Psoas muscle (tissue), 8 donors: ENCODE results near the gene LPIN1. TPM values are rescaled to one million over a fixed set of nuclear protein-coding genes. Genes with fewer than 3 reads are reported as not detected.

ENCODE experiments used
- ATAC-seq, 4 donors: fragments of 200-7000 bp; cut with Tn5 transposase; one replicate each; pipeline ENCODE4 v1.9.1; 2020; ENCODE audit warnings: moderate library complexity in 3 of 4, mild to moderate bottlenecking in 2 of 4
- DNase-seq, 2 donors: peaks; one replicate each; pipeline ENCODE4 v3.0.0-alpha.2; 2020
- H3K27ac ChIP-seq: fragments of 200-600 bp; one replicate; pipeline ENCODE4 v1.8.0; 2022
- H3K27me3 ChIP-seq, 3 donors: fragments of 200-600 bp in 1 of 3; one replicate each; pipeline versions ENCODE4 v1.6.1 to v1.8.0; 2013 to 2022; ENCODE audit warnings: low read length in 2 of 3, mild to moderate bottlenecking in 2 of 3, moderate library complexity in 1 of 3; ENCODE audit not compliant: insufficient read depth in 3 of 3
- H3K36me3 ChIP-seq, 2 donors: fragments of 200-600 bp in 1 of 2; one replicate each; pipeline versions ENCODE4 v1.6.1 to v1.8.0; 2013 to 2022; ENCODE audit warnings: low read depth in 1 of 2, mild to moderate bottlenecking in 1 of 2, moderate library complexity in 1 of 2; ENCODE audit not compliant: insufficient read depth in 1 of 2
- H3K4me1 ChIP-seq: fragments of 200-600 bp; one replicate; pipeline ENCODE4 v1.8.0; 2022
- H3K4me3 ChIP-seq: fragments of 200-600 bp; one replicate; pipeline ENCODE4 v1.8.0; 2022; ENCODE audit warnings: mild to moderate bottlenecking
- H3K9me3 ChIP-seq: fragments of 200-600 bp; one replicate; pipeline ENCODE4 v1.8.0; 2022
- CTCF ChIP-seq: fragments of 200-600 bp; IDR thresholded peaks from one replicate; pipeline ENCODE4 v1.8.0; 2022; ENCODE audit warnings: antibody characterized with exemption
- WGBS, 3 donors: extraction: QIAGEN DNeasy Blood & Tissue Kit; methylation state at CpG; one replicate each; pipeline versions ENCODE4 v1.1.6 to v1.1.7; 2013; 5-methylcytosine and 5-hydroxymethylcytosine counted together
- intact Hi-C, 2 donors: fragments of 100-400 bp; cut with DNase I; formaldehyde crosslinking; loops; one replicate each; pipeline versions ENCODE4 v1.11.0 to v1.14.2; 2022
- polyA plus RNA-seq, 3 donors: library from polyadenylated mRNA; stranded (reverse); fragments of 200-250 nt; gene quantifications; one replicate each; pipeline ENCODE4 v1.2.3, GENCODE V29; 2013
- total RNA-seq, 4 donors: library from RNA; stranded (reverse); fragmentation: NEBNext Ultra II Directional in 2 of 4; extraction: Animal tissue kit (Norgen Biotek cat#: 25700) in 2 of 4; gene quantifications; one replicate each; pipeline versions ENCODE4 v1.2.1 to v1.2.4, GENCODE V29; 2021 to 2023
- donor health status: healthy with polysubstance abuse.
- donor health status: DM: no; HTN: no; CAD: no; lungs with moderate emphysema.
- donor health status: Bipolar disorder and iron deficiency.
- donor health status: healthy.
- donor health status: DM: yes; HTN: yes; CAD: no.
- donor health status: DM: no; HTN: no; CAD: no.
- donor health status: DM: no; HTN: no; CAD: no.
- donor health status: DM: yes; HTN: yes; CAD: no.

The LPIN1 gene
- total and polyA plus RNA-seq, 7 donors, result 82.0 to 382 (median 146) TPM

- peaks cover 0 to 3% (median 0%) of the 10 kb centered on the region in 3 donors for H3K27me3 ChIP-seq
- no peak for DNase-seq
- no peaks in the 10 kb centered on the region for H3K36me3 ChIP-seq
- no peaks in the 10 kb centered on the region for H3K9me3 ChIP-seq
- H3K4me1 ChIP-seq, result no peaks in the 10 kb centered on the region
- H3K4me3 ChIP-seq, result no peak overlapping the region
- H3K27ac ChIP-seq, result no peak overlapping the region
- no peak for TF ChIP-seq CTCF
- intact Hi-C loops, result no loop called here
- 77 to 79% (median 78%) methylated on average over 11 of the region's 11 CpGs for WGBS, 3 donors
- no peak for ATAC-seq
Observed at GRCh38 chr2:11873356-11874154, 127.1 kb downstream of the LPIN1 start.

- ATAC-seq (no peak), DNase-seq (no peak)
- Histone ChIP-seq H3K4me3 (no peak overlapping the region), H3K27ac (no peak overlapping the region), H3K27me3 (peaks cover 0 to 3% (median 0%) of the 10 kb centered on the region in 3 donors), H3K36me3 (no peaks in the 10 kb centered on the region), H3K4me1 (no peaks in the 10 kb centered on the region), H3K9me3 (no peaks in the 10 kb centered on the region)
- WGBS, 3 donors, result 83 to 92% (median 90%) methylated on average over 7 to 15 of the region's 15 CpGs
- intact Hi-C loops, result no loop called here
- no peak for TF ChIP-seq CTCF
Observed at GRCh38 chr2:11874861-11875260, 128.4 kb downstream of the LPIN1 start.

- Histone ChIP-seq H3K27ac (no peak overlapping the region), H3K36me3 (no peaks in the 10 kb centered on the region), H3K4me3 (no peak overlapping the region), H3K9me3 (no peaks in the 10 kb centered on the region), H3K27me3 (peaks cover 0 to 3% (median 0%) of the 10 kb centered on the region in 3 donors), H3K4me1 (no peaks in the 10 kb centered on the region)
- no peak for TF ChIP-seq CTCF
- intact Hi-C loops, result no loop called here
- DNase-seq, result no peak
- no peak for ATAC-seq
- WGBS, 3 donors, result 49 to 85% (median 66%) methylated on average over 2 of the region's 2 CpGs
Observed at GRCh38 chr2:11875481-11875880, 129.0 kb downstream of the LPIN1 start.

- 84 to 89% (median 88%) methylated on average over 6 of the region's 6 CpGs for WGBS, 3 donors
- H3K36me3 ChIP-seq, result no peaks in the 10 kb centered on the region
- H3K4me1 ChIP-seq, result no peaks in the 10 kb centered on the region
- peaks cover 0 to 3% (median 0%) of the 10 kb centered on the region in 3 donors for H3K27me3 ChIP-seq
- H3K27ac ChIP-seq, result no peak overlapping the region
- H3K9me3 ChIP-seq, result no peaks in the 10 kb centered on the region
- intact Hi-C loops, result no loop called here
- ATAC-seq (no peak), DNase-seq (no peak)
- H3K4me3 ChIP-seq, result no peak overlapping the region
- no peak for TF ChIP-seq CTCF
Observed at GRCh38 chr2:11876436-11876835, 130.0 kb downstream of the LPIN1 start.
